Measurements from ENCODE around the gene KL. TPM values are rescaled to one million over a fixed set of nuclear protein-coding genes. Genes with fewer than 3 reads are reported as not detected.

The KL gene
- total RNA-seq, 1 experiment from 2014 or later = not detected

DNA sequence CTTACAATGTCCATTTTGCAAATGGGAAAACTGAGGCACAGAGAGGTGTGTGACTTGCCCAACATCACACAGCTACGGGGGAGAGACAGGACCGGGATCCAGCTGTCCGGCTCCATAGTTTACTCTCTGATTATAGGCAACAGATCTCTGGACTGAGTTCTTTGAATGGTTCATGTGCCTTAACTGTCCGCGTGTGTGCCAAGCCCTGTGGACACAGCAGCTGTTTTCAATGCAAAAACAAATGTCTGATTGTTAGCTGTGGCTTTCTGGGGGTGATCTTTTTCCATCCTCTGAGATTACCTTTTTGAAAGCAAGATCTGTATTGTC lies 94.1 kb downstream of the KL start:
- ChIA-PET POLR2A (no interaction called here), CTCF (interaction anchor here (0.8 to 1.3 kb wide), 3 partner anchors 11 to 118 kb away, joined by 4 to 5 read pairs (median 4); no protein-coding TSS in a partner anchor)
- Mint-ChIP-seq H3K9me3 (no peaks in the 10 kb centered on the region), H3K27me3 (ENCODE audit: low read depth) (no peaks in the 10 kb centered on the region), H3K4me3 (no peak overlapping the region), H3K27ac (no peak overlapping the region), H3K4me1 (no peaks in the 10 kb centered on the region), H3K36me3 (no peaks in the 10 kb centered on the region)
- DNase-seq (ENCODE audit: low spot score) (no peak), ATAC-seq (no peak)
- no peak for TF ChIP-seq ELF4 (CRISPR knock-in tag; IDR thresholded peaks at IDR 0.05; ENCODE audit: low read depth)
- no peak for TF ChIP-seq JAZF1 (CRISPR knock-in tag; IDR thresholded peaks at IDR 0.05)
- TF ChIP-seq CREB1 (CRISPR knock-in tag; IDR thresholded peaks at IDR 0.05) = no peak
- no peak for TF ChIP-seq OVOL2 (CRISPR knock-in tag; IDR thresholded peaks at IDR 0.05; ENCODE audit: borderline replicate concordance)
- TF ChIP-seq KAT7 (CRISPR knock-in tag; IDR thresholded peaks at IDR 0.05; ENCODE audit: borderline replicate concordance) = no peak
- TF ChIP-seq E2F4 (CRISPR knock-in tag; IDR thresholded peaks at IDR 0.05; ENCODE audit: borderline replicate concordance, low read depth) = no peak
- no peak for TF ChIP-seq FOXP4 (CRISPR knock-in tag; IDR thresholded peaks at IDR 0.05)
- no peak for TF ChIP-seq SMAD3 (CRISPR knock-in tag; IDR thresholded peaks at IDR 0.05; ENCODE audit: borderline replicate concordance)
- TF ChIP-seq SP1 (CRISPR knock-in tag; conservative IDR thresholded peaks at IDR 0.05) = no peak
- TF ChIP-seq PRRX2 (CRISPR knock-in tag; IDR thresholded peaks at IDR 0.05) = no peak
- no peak for TF ChIP-seq JUN (CRISPR knock-in tag; IDR thresholded peaks at IDR 0.05)

DNA sequence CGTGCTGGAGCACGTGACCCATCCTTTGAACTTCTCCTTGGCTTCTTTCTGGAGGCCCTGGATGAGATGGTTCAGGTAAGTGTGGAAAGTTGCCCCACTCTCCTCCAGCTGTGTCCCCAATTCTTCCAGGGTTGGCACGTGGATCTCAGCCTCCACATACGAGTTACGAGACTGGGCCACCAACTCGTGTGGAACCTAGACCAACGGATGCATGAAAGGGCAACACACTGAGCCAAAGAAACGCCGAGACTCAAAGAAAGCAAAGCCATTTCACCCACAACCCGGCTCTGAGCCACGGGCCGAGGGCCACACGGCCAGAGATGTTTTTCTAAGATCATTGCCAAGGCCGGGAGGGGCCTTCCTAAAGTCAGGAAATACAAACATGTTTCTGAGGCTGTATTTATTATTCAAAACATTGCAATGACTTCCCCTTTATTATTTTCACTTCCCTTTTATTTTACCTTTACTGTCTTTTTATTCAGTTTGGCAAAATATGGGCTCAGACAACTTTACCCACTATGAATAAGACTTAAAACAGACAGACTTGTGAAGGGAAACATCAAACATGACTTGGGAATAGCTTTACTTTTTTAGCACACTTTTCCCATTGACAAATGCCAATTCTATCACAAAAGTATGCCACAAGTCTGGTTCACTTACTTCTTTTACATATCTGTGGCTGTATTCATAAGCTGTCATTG lies 94.6 kb downstream of the KL start:
- ATAC-seq (no peak), DNase-seq (ENCODE audit: low spot score) (no peak)
- POLR2A ChIA-PET = no interaction called here
- no peak overlapping the region for H3K27ac Mint-ChIP-seq
- H3K36me3 Mint-ChIP-seq = no peaks in the 10 kb centered on the region
- H3K27me3 Mint-ChIP-seq (ENCODE audit: low read depth) = no peaks in the 10 kb centered on the region
- no peak overlapping the region for H3K4me3 Mint-ChIP-seq
- H3K4me1 Mint-ChIP-seq = no peaks in the 10 kb centered on the region
- H3K9me3 Mint-ChIP-seq = no peaks in the 10 kb centered on the region
- CTCF ChIA-PET = interaction anchor here (0.8 to 1.6 kb wide), 5 partner anchors 11 to 117 kb away, joined by 3 to 5 read pairs (median 4); no protein-coding TSS in a partner anchor
- TF ChIP-seq, protein P1, sequence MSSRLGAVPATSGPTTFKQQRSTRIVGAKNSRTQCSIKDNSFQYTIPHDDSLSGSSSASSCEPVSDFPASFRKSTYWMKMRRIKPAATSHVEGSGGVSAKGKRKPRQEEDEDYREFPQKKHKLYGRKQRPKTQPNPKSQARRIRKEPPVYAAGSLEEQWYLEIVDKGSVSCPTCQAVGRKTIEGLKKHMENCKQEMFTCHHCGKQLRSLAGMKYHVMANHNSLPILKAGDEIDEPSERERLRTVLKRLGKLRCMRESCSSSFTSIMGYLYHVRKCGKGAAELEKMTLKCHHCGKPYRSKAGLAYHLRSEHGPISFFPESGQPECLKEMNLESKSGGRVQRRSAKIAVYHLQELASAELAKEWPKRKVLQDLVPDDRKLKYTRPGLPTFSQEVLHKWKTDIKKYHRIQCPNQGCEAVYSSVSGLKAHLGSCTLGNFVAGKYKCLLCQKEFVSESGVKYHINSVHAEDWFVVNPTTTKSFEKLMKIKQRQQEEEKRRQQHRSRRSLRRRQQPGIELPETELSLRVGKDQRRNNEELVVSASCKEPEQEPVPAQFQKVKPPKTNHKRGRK (CRISPR knock-in tag; IDR thresholded peaks at IDR 0.05; ENCODE audit: borderline replicate concordance) = no peak
- TF ChIP-seq MLX (CRISPR knock-in tag; IDR thresholded peaks at IDR 0.05) = no peak
- TF ChIP-seq ZSCAN18 (CRISPR knock-in tag; IDR thresholded peaks at IDR 0.05) = no peak
- no peak for TF ChIP-seq TP53 (CRISPR knock-in tag; IDR thresholded peaks at IDR 0.05)
- TF ChIP-seq, protein P2, sequence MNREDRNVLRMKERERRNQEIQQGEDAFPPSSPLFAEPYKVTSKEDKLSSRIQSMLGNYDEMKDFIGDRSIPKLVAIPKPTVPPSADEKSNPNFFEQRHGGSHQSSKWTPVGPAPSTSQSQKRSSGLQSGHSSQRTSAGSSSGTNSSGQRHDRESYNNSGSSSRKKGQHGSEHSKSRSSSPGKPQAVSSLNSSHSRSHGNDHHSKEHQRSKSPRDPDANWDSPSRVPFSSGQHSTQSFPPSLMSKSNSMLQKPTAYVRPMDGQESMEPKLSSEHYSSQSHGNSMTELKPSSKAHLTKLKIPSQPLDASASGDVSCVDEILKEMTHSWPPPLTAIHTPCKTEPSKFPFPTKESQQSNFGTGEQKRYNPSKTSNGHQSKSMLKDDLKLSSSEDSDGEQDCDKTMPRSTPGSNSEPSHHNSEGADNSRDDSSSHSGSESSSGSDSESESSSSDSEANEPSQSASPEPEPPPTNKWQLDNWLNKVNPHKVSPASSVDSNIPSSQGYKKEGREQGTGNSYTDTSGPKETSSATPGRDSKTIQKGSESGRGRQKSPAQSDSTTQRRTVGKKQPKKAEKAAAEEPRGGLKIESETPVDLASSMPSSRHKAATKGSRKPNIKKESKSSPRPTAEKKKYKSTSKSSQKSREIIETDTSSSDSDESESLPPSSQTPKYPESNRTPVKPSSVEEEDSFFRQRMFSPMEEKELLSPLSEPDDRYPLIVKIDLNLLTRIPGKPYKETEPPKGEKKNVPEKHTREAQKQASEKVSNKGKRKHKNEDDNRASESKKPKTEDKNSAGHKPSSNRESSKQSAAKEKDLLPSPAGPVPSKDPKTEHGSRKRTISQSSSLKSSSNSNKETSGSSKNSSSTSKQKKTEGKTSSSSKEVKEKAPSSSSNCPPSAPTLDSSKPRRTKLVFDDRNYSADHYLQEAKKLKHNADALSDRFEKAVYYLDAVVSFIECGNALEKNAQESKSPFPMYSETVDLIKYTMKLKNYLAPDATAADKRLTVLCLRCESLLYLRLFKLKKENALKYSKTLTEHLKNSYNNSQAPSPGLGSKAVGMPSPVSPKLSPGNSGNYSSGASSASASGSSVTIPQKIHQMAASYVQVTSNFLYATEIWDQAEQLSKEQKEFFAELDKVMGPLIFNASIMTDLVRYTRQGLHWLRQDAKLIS (CRISPR knock-in tag; IDR thresholded peaks at IDR 0.05; ENCODE audit: borderline replicate concordance) = no peak
- TF ChIP-seq RORB (CRISPR knock-in tag; IDR thresholded peaks at IDR 0.05) = no peak
- TF ChIP-seq RELA (CRISPR knock-in tag; IDR thresholded peaks at IDR 0.05; ENCODE audit: borderline replicate concordance) = no peak
- TF ChIP-seq IRF2 (CRISPR knock-in tag; IDR thresholded peaks at IDR 0.05; ENCODE audit: borderline replicate concordance, low read depth) = no peak
- TF ChIP-seq, protein P3, sequence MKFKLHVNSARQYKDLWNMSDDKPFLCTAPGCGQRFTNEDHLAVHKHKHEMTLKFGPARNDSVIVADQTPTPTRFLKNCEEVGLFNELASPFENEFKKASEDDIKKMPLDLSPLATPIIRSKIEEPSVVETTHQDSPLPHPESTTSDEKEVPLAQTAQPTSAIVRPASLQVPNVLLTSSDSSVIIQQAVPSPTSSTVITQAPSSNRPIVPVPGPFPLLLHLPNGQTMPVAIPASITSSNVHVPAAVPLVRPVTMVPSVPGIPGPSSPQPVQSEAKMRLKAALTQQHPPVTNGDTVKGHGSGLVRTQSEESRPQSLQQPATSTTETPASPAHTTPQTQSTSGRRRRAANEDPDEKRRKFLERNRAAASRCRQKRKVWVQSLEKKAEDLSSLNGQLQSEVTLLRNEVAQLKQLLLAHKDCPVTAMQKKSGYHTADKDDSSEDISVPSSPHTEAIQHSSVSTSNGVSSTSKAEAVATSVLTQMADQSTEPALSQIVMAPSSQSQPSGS (CRISPR knock-in tag; IDR thresholded peaks at IDR 0.05; ENCODE audit: borderline replicate concordance, low read depth) = no peak
- TF ChIP-seq ZNF396 (CRISPR knock-in tag; IDR thresholded peaks at IDR 0.05; ENCODE audit: borderline replicate concordance) = no peak
- no peak for TF ChIP-seq NFATC4 (CRISPR knock-in tag; IDR thresholded peaks at IDR 0.05)
- TF ChIP-seq KAT7 (CRISPR knock-in tag; IDR thresholded peaks at IDR 0.05; ENCODE audit: borderline replicate concordance) = no peak
- no peak for TF ChIP-seq ELF4 (CRISPR knock-in tag; IDR thresholded peaks at IDR 0.05; ENCODE audit: low read depth)
- TF ChIP-seq GTF2I (CRISPR knock-in tag; conservative IDR thresholded peaks at IDR 0.05) = no peak
